ENCODE results near the gene IPO9. TPM values are rescaled to one million over a fixed set of nuclear protein-coding genes. Genes with fewer than 3 reads are reported as not detected.

Gene IPO9
- total RNA-seq, 6 experiments from 2014 or later: 54.1 to 77.8 (median 63.6) TPM

GRCh38 chr1:201911826-201912571 lies 83.0 kb downstream of the IPO9 start:
- no peak for DNase-seq
- Mint-ChIP-seq H3K4me3 (no peak overlapping the region), H3K27ac (no peak overlapping the region), H3K27me3 (ENCODE audit: insufficient read depth) (peaks cover 6% of the 10 kb centered on the region; the same call in 1 of the 2 replicates), H3K36me3 (ENCODE audit: low read depth) (peaks cover 16% of the 10 kb centered on the region; the same call in 1 of the 2 replicates), H3K9me3 (no peaks in the 10 kb centered on the region), H3K4me1 (ENCODE audit: low read depth) (peaks cover 29% of the 10 kb centered on the region)
- TF ChIP-seq CTCF (IDR thresholded peaks at IDR 0.05): no peak

DNA sequence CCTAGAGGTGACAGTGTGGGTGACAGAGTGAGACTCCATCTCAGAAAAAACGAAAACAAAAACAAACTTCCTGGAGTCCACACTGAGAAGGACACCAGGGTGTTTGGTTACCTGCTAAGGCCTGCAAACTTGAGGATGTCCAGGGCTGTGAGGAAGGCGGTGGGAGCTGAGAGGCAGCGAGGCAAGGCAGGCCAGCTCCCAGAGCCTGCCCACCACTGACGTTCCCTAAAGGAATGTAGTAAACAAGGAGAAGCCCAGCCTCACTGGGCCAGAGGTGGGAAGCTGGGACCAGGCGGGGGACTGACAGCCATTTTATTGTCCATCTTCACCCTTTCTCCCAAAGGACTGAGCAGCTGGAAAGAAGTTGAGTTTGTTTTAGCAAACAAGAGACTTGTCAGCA lies 83.9 kb downstream of the IPO9 start:
- no peak for TF ChIP-seq CTCF (IDR thresholded peaks at IDR 0.05)
- Mint-ChIP-seq H3K27ac (no peak overlapping the region), H3K9me3 (no peaks in the 10 kb centered on the region), H3K27me3 (ENCODE audit: insufficient read depth) (peaks cover 6% of the 10 kb centered on the region; the same call in 1 of the 2 replicates), H3K4me1 (ENCODE audit: low read depth) (peaks cover 38% of the 10 kb centered on the region), H3K4me3 (no peak overlapping the region), H3K36me3 (ENCODE audit: low read depth) (peaks cover 16% of the 10 kb centered on the region; the same call in 1 of the 2 replicates)
- no peak for DNase-seq

DNA sequence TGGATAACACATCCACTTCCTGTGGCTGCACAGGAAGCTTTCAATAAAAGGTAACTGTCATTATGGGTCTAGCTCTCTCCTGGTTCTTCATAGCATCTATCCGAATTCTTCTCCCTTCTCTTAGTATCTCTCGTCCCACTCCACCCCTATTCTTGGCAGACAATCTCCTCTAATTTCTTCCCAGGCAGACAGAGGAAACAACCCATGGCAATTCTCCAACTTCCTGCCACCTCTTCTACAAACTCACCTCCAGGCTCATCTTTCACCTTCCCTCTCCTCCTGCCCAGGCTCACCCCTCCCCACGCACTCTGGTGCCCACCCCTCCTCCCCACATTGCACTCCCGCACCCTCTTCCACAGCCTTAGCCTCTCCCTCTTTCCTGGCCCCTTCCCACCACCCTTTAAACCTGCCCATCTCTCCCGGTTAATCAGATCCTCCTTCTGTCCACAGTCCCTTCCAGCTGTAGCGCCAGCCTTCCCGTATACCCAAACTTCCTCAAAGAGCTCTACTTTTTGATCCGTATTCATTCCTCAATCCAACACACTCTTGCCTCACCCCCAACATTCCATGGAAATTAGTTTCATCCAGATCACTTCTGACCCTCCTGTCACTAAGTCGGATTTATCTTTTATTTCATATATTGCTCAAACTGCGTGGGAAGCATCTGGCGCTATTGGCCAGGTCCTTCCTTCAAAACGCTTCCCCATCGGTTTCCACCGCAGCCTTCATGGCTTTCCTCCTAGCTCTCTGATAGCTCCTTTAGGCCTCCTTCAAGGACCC lies 85.7 kb downstream of the IPO9 start:
- Mint-ChIP-seq H3K4me1 (ENCODE audit: low read depth) (peaks cover 49% of the 10 kb centered on the region), H3K4me3 (no peak overlapping the region), H3K27me3 (ENCODE audit: insufficient read depth) (peaks cover 6% of the 10 kb centered on the region), H3K27ac (no peak overlapping the region), H3K36me3 (ENCODE audit: low read depth) (peaks cover 16% of the 10 kb centered on the region; the same call in 1 of the 2 replicates), H3K9me3 (no peaks in the 10 kb centered on the region)
- DNase-seq: no peak
- no peak for TF ChIP-seq CTCF (IDR thresholded peaks at IDR 0.05)

DNA sequence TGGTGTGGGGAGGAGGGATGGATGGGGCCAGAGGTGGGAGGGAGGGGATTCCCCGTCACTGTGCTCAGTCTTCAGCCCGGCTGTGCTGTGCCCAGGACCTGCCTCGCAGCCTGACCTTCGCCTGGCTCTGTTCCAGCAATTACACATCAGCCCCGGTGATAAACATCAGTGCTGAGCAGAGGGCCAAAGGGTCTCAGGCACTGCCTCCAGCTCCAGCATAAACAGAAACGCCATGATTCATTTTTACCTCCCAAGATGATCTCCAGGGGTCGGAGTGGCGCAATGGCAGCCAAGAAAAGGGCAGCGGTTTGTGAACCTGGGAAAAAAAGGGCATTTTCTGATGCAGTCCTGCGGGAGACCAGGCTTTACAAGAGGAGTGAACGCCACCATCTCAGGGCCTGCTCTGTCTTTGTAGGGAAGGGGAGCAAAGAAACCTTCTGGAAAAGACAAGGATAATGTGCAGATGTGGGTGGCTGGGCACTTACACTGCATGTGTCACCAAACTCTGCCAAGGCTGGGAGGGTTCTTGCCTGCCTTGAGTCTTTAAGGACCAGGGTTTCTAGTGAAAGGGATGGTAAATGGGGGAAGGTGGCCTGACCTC lies 87.8 kb downstream of the IPO9 start:
- peak overlapping the region; percentile 70 for H3K4me3 Mint-ChIP-seq
- H3K36me3 Mint-ChIP-seq (ENCODE audit: low read depth): peaks cover 31% of the 10 kb centered on the region
- peaks cover 4% of the 10 kb centered on the region for H3K27me3 Mint-ChIP-seq (ENCODE audit: insufficient read depth)
- peaks cover 57% of the 10 kb centered on the region for H3K4me1 Mint-ChIP-seq (ENCODE audit: low read depth)
- peak overlapping the region; percentile 91 for H3K27ac Mint-ChIP-seq
- no peak; the same call in 1 of the 2 replicates for TF ChIP-seq CTCF (IDR thresholded peaks at IDR 0.05)
- DNase-seq: peak; percentile 86
- H3K9me3 Mint-ChIP-seq: no peaks in the 10 kb centered on the region

DNA sequence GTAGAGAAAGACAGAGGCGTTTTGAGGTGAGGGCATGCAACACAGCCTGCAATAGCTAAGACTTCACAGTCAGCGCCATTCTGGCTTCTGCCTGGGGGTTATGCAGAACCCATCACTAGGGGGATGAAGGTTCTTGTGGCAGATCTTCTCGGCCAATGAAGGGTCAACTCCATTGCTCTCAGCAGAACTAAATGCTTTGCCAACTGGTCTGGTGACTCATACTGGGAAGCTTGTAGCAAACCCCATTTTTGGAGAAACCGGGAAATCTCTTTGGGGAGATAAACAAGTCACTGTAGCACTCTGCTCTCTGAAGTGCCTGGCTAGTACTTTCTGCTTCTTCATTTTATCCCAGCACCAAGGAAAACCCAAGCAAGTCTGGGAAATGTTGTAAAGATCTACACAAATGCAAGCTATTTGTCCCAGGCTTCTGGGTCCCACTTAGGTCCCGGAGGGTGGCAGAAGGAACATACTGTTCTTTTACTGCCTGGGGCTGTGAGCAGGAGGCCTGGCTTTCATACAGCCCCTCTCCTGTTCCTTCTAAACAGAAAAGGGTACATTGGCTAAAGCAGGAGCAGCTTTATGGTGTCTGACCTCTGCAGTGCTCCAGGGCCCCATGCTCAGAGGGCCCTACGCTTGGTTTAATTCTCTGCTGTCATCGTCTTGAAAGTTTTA lies 88.5 kb downstream of the IPO9 start:
- peaks cover 38% of the 10 kb centered on the region for H3K36me3 Mint-ChIP-seq (ENCODE audit: low read depth)
- TF ChIP-seq CTCF (IDR thresholded peaks at IDR 0.05): no peak
- peak overlapping the region; percentile 91 for H3K27ac Mint-ChIP-seq
- peaks cover 64% of the 10 kb centered on the region for H3K4me1 Mint-ChIP-seq (ENCODE audit: low read depth)
- H3K27me3 Mint-ChIP-seq (ENCODE audit: insufficient read depth): peaks cover 4% of the 10 kb centered on the region
- peak overlapping the region; percentile 70 for H3K4me3 Mint-ChIP-seq
- no peaks in the 10 kb centered on the region for H3K9me3 Mint-ChIP-seq
- DNase-seq: peak; percentile 86

Data from HFFc6 (cell line).